GM18867 (cell line): Measurements from ENCODE around the gene TEX10.
"Not testable (repeated sequence)": the region's sequence is repeated elsewhere in the genome, so short reads cannot be mapped to it uniquely, and the experiment has no call there.

Experiments used
- ATAC-seq: cut with Tn5 transposase; IDR thresholded peaks from one replicate; pipeline ENCODE4 v1.9.1; 2021; ENCODE audit warnings: mild to moderate bottlenecking, moderate library complexity; ENCODE audit not compliant: unreplicated experiment

The TEX10 gene

DNA sequence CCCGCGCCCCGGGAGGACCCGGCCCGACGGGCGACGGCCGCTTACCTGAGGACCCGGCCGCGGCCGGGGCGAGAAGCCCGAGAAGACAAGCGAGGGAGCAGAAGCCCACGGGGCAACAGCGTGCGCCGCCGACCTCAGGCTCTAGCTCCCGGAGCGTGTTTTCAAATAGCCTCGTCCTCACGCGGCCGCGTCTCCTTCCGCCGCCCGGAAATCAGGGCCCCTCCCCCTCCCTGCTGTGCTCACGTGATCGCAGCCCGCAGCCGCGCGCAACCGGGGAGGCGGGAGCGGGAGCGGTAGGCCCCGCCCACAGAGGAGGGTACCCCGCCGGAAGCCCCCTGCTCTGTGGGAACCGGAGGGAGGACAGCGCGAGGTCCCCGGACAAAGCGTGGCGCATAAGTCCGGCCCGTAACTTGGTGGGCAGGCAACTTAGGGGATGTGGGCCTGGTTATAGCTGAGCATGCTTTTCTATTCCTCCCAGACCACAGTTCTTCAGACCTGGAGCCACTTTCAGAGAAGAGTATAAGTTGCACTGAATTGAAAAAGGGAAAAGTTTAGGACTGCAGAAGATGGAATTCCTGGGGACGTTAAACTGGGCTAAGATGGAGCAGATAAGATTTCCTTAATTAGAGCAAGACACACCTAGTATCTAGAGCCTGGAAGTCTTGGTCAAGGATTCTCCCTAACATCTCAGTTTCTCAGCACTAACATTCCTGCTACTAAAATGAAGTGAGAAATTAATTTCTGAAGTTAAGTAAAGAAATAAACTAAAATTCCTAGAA, at the start of gene TEX10:
Gene TEX10, minus strand, starts transcription at position 216 of the 779 bp plus-strand sequence. CDS start 3,579 bp downstream, outside the sequence.
- ATAC-seq: peak; percentile 82

DNA sequence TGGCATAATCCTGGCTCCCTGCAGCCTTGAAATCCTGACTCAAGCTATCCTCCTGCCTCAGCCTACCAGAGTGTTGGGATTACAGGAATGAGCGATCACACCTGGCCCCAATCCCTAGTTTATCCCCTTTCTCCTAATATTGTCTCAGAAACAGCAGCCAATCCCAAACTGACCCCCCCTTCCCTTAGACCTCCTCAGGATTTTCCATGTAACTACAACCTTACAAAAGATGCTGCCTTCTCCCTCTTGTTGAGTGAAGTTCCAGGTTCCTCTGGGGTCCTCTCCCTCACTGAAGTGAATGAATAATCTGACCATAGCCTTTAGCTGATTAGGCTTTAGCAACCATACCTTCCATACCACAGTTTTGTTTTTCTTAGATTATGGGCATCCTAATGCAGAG, 48.3 kb upstream of the TEX10 start:
- no peak for ATAC-seq

- ATAC-seq: no peak
Observed at GRCh38 chr9:100397529-100398266, 45.0 kb upstream of the TEX10 start.

DNA sequence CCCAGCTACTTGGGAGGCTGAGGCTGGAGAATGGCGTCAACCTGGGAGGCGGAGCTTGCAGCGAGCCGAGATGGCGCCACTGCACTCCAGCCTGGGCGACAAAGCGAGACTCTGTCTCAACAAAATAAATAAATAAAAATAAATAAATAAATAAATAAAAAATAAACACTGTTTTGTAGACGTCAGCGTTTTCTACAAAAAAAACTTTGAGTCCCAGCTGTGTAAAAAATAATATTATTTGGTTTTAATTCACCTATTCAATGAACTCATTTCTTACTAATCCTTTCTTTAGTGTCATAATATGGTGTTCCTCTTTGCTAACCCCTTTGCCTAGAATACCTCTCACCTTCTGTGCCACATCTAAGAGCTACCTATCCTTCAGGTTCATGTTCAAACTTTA, 44.0 kb upstream of the TEX10 start:
- ATAC-seq: no peak

- ATAC-seq: no peak
Observed at GRCh38 chr9:100394816-100395215, 42.1 kb upstream of the TEX10 start.

DNA sequence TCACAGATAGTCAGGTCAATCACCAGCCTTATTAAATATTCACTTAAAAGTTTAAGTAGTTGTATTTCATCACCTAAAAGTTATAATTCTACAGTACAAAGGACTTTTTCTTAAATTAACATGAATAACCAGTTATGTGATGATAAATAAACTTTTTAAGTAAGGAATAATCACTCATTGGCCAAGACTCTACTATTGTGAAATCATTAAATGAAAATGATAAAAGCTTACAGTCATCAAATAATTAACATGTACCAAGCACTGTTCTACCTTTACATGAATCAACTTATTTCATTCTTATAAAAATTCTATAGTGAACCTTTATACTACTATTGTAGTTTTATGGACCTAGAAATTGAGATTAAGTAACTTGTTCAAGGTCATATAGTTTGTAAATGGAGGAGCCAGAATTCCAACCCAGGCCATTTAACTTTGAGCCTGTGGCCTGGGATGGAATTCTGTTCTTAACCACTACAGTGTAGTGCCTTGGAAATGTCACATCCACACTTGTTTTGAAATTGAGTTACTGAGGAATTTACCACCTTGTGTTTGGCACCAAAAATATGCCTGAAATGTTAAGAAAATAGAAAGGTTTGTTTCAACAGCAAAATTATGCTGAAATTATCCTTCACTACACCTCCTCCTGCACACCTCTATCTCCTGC, 41.4 kb upstream of the TEX10 start:
- no peak for ATAC-seq

DNA sequence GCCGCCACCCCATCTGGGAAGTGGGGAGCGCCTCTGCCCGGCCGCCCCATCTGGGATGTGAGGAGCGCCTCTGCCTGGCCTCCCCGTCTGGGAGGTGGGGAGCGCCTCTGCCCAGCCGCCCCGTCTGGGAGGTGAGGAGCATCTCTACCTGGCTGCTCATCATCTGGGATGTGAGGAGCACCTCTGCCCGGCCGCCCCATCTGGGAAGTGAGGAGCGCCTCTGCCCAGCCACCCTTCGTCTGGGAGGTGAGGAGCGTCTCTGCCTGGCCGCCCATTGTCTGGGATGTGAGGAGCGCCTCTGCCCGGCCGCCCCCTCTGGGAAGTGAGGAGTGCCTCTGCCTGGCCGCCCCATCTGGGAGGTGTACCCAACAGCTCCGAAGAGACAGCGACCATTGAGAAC, 40.2 kb upstream of the TEX10 start:
- ATAC-seq: not testable (repeated sequence)

- no peak for ATAC-seq
Observed at GRCh38 chr9:100379862-100380261, 27.1 kb upstream of the TEX10 start.

GRCh38 chr9:100377015-100377414, 24.3 kb upstream of the TEX10 start:
- no peak for ATAC-seq

DNA sequence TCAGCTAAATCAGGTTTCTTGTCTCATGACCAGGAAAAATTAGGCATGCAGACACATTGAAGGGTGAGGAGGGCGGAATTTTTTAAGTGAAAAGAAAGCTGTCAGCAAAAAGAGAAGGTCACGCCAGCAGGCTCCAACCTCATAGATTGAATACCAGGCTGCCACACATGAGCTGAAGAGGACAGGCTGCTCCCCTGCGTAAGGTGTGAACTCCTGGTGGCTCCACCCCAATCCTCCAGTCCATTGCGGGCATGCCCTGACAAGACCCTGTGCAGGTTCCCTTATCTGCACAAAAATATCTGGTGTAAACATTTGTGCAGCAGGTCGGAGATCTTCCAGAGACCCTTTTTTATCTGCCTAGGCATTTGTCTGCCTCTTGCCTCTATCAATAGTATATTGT, 22.9 kb upstream of the TEX10 start:
- ATAC-seq: no peak

GRCh38 chr9:100372648-100373047, 19.9 kb upstream of the TEX10 start:
- no peak for ATAC-seq

DNA sequence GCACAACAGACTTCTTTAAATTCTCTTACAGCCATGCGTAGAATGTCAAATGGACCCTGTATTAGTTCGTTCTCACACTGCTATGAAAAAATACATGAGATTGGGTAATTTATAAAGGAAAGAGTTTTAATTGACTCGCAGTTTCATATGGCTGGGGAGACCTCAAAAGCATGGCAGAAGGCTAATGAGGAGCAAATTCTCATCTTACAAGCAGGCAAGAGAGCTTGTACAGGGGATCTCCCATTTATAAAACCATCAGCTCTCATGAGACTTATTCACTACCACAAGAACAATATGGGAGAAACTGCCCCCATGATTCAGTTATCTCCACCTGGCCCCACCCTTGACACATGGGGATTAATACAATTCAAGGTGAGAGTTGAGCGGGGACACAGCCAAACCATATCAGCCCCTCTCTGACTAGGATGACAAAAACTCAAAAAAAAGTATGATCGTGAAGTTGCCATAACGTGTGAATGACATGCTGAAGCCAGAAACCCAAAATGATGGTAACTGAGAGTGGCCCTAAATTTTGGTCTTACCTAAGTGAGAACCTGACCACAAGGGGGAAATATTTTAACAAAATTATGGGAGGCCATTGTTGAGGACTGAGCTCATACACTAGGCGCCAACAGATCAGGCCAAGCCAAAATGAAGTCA, 17.5 kb upstream of the TEX10 start:
- ATAC-seq: no peak

DNA sequence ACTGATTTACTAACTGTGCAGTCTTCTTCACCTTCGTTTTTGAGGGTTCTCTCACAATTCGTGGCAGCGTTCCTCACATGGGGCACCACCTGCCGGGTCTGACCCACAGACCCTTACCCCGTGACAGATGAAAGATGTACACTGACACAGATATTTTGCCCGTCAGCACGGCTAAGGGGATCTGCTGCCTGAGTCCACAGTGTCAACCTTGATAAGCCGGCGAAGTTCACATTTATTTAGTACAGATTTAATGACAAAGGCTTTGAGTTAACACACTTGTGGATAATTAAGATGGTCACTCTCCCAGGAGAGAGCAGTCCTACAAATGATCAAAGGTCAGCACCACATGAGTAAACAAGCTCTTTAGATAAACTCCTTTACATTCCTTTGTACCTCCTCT, 15.9 kb upstream of the TEX10 start:
- no peak for ATAC-seq

GRCh38 chr9:100366121-100366520, 13.4 kb upstream of the TEX10 start:
- ATAC-seq: no peak

- no peak for ATAC-seq
Observed at GRCh38 chr9:100364013-100364412, 11.3 kb upstream of the TEX10 start.

DNA sequence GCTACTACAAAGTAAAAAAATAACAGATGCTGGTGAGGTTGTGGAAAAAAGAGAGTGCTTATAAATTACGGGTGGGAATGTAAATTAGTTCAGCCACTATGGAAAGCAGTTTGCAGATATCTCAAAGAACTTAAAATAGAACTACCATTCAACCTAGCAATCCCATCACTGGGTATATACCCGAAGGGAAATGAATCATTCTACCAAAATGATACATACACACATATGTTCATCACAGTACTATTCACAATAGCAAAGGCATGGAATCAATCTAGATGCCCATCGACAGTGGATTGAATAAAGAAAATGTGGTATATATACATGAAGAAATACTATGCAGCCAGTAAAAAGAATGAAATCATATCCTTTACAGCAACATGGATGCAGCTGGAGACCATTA, 6.3 kb upstream of the TEX10 start:
- no peak for ATAC-seq

DNA sequence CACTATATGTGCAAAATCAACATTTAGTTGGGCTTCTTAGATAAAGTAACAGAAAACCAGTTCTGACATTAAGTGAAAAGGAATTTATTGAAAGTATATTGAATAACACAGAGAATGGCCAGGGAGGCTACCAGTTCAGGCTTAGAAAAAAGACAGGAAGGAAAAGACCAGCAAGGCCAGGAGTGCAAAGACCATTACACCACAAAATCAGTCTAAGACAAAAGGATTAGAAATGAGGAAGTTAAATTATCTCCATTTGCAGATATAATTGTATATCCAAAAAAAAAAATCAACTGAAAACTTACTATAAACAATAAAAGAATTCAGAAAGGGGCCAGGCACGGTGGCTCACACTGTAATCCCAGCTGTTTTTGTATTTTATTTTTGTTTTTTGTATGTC, 4.8 kb upstream of the TEX10 start:
- ATAC-seq: no peak

- no peak for ATAC-seq
Observed at GRCh38 chr9:100355561-100355960, 2.8 kb upstream of the TEX10 start.

GRCh38 chr9:100354121-100354800, 1.5 kb upstream of the TEX10 start:
- no peak for ATAC-seq

- ATAC-seq: peak; percentile 40
Observed at GRCh38 chr9:100352201-100352726, 478 bp downstream of the TEX10 start.
